HepG2 (cell line): Measurements from ENCODE around the gene AURKA. TPM values are rescaled to one million over a fixed set of nuclear protein-coding genes. Genes with fewer than 3 reads are reported as not detected.

ENCODE experiments used
- CREBL2 ChIP-seq: sonication (generic); formaldehyde crosslinking; IDR thresholded peaks from 2 replicates; pipeline ENCODE4 v1.8.1; 2023; ENCODE audit warnings: missing genetic modification reagents, mild to moderate bottlenecking, borderline replicate concordance
- EED ChIP-seq: sonication (generic); formaldehyde crosslinking; IDR thresholded peaks from 2 replicates; pipeline ENCODE4 v1.5.0; 2020; ENCODE audit warnings: mild to moderate bottlenecking, missing genetic modification reagents
- HDAC6 ChIP-seq: fragments of 200-600 bp; sonication (generic); IDR thresholded peaks from 2 replicates; pipeline ENCODE4 v1.7.0; 2017; ENCODE audit warnings: mild to moderate bottlenecking, antibody characterized with exemption, low read length, low read depth
- HIVEP1 ChIP-seq: sonication (generic); formaldehyde crosslinking; IDR thresholded peaks from 2 replicates; pipeline ENCODE4 v1.4.0; 2020; ENCODE audit warnings: mild to moderate bottlenecking, missing genetic modification reagents
- KDM3A ChIP-seq: IDR thresholded peaks from 2 replicates; pipeline ENCODE4 v1.6.1; 2018; ENCODE audit warnings: low read depth, missing compliant biosample characterization
- KDM4B ChIP-seq: sonication (generic); formaldehyde crosslinking; IDR thresholded peaks from 2 replicates; pipeline ENCODE4 v1.4.0; 2020; ENCODE audit warnings: missing genetic modification reagents
- MNT ChIP-seq: fragments of 450-650 bp; IDR thresholded peaks from 2 replicates; pipeline ENCODE4 v1.6.1; 2016
- NBN ChIP-seq: fragments of 450-650 bp; conservative IDR thresholded peaks from 2 replicates; pipeline ENCODE4 v1.6.1; 2017
- NKX3-1 ChIP-seq: sonication (generic); formaldehyde crosslinking; IDR thresholded peaks from 2 replicates; pipeline ENCODE4 v1.5.0; 2020; ENCODE audit warnings: missing genetic modification reagents
- PHF5A ChIP-seq: IDR thresholded peaks from one replicate; pipeline ENCODE4 v1.6.1; 2018; ENCODE audit warnings: low read depth, missing genetic modification reagents; ENCODE audit not compliant: unreplicated experiment
- ZBTB8A ChIP-seq: sonication (generic); formaldehyde crosslinking; IDR thresholded peaks from 2 replicates; pipeline ENCODE4 v1.4.0; 2020; ENCODE audit warnings: mild to moderate bottlenecking, low read depth, missing genetic modification reagents, borderline replicate concordance
- ZNF136 ChIP-seq: sonication (generic); formaldehyde crosslinking; IDR thresholded peaks from 2 replicates; pipeline ENCODE4 v1.8.1; 2022; ENCODE audit warnings: low read depth, mild to moderate bottlenecking, moderate library complexity, missing genetic modification reagents
- ZNF251 ChIP-seq: sonication (generic); formaldehyde crosslinking; IDR thresholded peaks from 2 replicates; pipeline ENCODE4 v1.9.0; 2021; ENCODE audit warnings: mild to moderate bottlenecking, missing genetic modification reagents
- ZNF337 ChIP-seq: sonication (generic); formaldehyde crosslinking; IDR thresholded peaks from 2 replicates; pipeline ENCODE4 v1.5.1; 2020; ENCODE audit warnings: missing genetic modification reagents, low read depth, mild to moderate bottlenecking, borderline replicate concordance
- ZNF354B ChIP-seq: sonication (generic); formaldehyde crosslinking; IDR thresholded peaks from 2 replicates; pipeline ENCODE4 v1.8.0; 2022; ENCODE audit warnings: mild to moderate bottlenecking, missing genetic modification reagents
- ZNF569 ChIP-seq: sonication (generic); formaldehyde crosslinking; IDR thresholded peaks from 2 replicates; pipeline ENCODE4 v1.5.0; 2020; ENCODE audit warnings: mild to moderate bottlenecking, missing genetic modification reagents, moderate library complexity, borderline replicate concordance
- ZNF777 ChIP-seq: sonication (generic); formaldehyde crosslinking; IDR thresholded peaks from 2 replicates; pipeline ENCODE4 v1.4.0; 2020; ENCODE audit warnings: missing genetic modification reagents
- ZSCAN31 ChIP-seq: sonication (generic); formaldehyde crosslinking; IDR thresholded peaks from 2 replicates; pipeline ENCODE4 v1.5.0; 2020; ENCODE audit warnings: low read depth, mild to moderate bottlenecking, missing genetic modification reagents
- polyA plus RNA-seq, 8 experiments: library from polyadenylated mRNA; depleted of rRNA in 3 of 8; stranded (reverse) in 7 of 8; unstranded in 1 of 8; fragments of >200 nt; fragmentation: Illumina TruSeq in 4 of 8; extraction: Trizol in 4 of 8; gene quantifications; 2 replicates each; pipeline versions ENCODE4 v1.2.1 to v1.2.3, GENCODE V29; 2011 to 2016; ENCODE audit warnings: low read depth in 4 of 8, missing spikeins in 1 of 8, mixed read lengths in 1 of 8; ENCODE audit not compliant: insufficient read depth in 1 of 8
- total RNA-seq, 5 experiments: library from RNA; depleted of rRNA; stranded (reverse); fragments of >200 nt; fragmentation: Illumina TruSeq; extraction: Trizol; gene quantifications; 2 replicates each; pipeline ENCODE4 v1.2.3, GENCODE V29; 2016; ENCODE audit warnings: low read depth in 1 of 5
- TF ChIP-seq, protein P1 (sequence below): sonication (generic); formaldehyde crosslinking; IDR thresholded peaks from 2 replicates; pipeline ENCODE4 v1.5.1; 2020; ENCODE audit warnings: missing genetic modification reagents, mild to moderate bottlenecking, borderline replicate concordance

The AURKA gene
- total and polyA plus RNA-seq, 2 of the 13 experiments (the other 11 are each of a cell fraction or from before 2014, with no cell fraction given): 96.4 to 224 TPM

GRCh38 chr20:56392132-56392880 lies at the start of gene AURKA, which contains the start of gene CSTF1 (continued):
- TF ChIP-seq HIVEP1 (CRISPR knock-in tag) (peak; percentile 94; the same call in 1 of the 2 replicates), ZNF136 (CRISPR knock-in tag) (peak; percentile 91; the same call in 1 of the 2 replicates), ZNF251 (CRISPR knock-in tag) (no peak), HDAC6 (no peak), KDM4B (peak; percentile 92), EED (no peak), NKX3-1 (peak; percentile 96), ZNF354B (CRISPR knock-in tag) (peak; percentile 88; the same call in 1 of the 2 replicates), KDM3A (peak; percentile 93), ZSCAN31 (CRISPR knock-in tag) (peak; percentile 89), ZNF777 (peak; percentile 81), CREBL2 (CRISPR knock-in tag) (no peak; the same call in 1 of the 2 replicates), ZNF337 (CRISPR knock-in tag) (peak; percentile 96), PHF5A (peak; percentile 98), ZBTB8A (CRISPR knock-in tag) (peak; percentile 82; the same call in 1 of the 2 replicates), MNT (peak; percentile 84), NBN (no peak), ZNF569 (CRISPR knock-in tag) (peak; percentile 42; the same call in 1 of the 2 replicates)
- TF ChIP-seq, protein P1, sequence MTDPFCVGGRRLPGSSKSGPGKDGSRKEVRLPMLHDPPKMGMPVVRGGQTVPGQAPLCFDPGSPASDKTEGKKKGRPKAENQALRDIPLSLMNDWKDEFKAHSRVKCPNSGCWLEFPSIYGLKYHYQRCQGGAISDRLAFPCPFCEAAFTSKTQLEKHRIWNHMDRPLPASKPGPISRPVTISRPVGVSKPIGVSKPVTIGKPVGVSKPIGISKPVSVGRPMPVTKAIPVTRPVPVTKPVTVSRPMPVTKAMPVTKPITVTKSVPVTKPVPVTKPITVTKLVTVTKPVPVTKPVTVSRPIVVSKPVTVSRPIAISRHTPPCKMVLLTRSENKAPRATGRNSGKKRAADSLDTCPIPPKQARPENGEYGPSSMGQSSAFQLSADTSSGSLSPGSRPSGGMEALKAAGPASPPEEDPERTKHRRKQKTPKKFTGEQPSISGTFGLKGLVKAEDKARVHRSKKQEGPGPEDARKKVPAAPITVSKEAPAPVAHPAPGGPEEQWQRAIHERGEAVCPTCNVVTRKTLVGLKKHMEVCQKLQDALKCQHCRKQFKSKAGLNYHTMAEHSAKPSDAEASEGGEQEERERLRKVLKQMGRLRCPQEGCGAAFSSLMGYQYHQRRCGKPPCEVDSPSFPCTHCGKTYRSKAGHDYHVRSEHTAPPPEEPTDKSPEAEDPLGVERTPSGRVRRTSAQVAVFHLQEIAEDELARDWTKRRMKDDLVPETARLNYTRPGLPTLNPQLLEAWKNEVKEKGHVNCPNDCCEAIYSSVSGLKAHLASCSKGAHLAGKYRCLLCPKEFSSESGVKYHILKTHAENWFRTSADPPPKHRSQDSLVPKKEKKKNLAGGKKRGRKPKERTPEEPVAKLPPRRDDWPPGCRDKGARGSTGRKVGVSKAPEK (CRISPR knock-in tag): peak; percentile 29; the same call in 1 of the 2 replicates
